Measurements from ENCODE around the gene NOD2. TPM values are rescaled to one million over a fixed set of nuclear protein-coding genes. Genes with fewer than 3 reads are reported as not detected.

The NOD2 gene
- total RNA-seq, 1 experiment from 2014 or later = not detected

DNA sequence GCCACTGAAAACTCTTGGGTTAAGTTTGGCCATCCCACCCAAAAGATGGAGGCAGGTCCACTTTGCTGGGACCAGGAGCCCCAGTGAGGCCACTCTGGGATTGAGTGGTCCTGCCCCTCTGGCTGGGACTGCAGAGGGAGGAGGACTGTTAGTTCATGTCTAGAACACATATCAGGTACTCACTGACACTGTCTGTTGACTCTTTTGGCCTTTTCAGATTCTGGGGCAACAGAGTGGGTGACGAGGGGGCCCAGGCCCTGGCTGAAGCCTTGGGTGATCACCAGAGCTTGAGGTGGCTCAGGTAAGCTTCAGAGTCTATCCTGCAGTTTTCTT is 29.0 kb downstream of the NOD2 start:
- ATAC-seq (no peak), DNase-seq (ENCODE audit: low read depth, low spot score) (no peak)
- intact Hi-C loops (cut with micrococcal nuclease; ENCODE audit: unreplicated experiment) = no loop called here
- Histone ChIP-seq H3K36me3 (ENCODE audit: control insufficient read depth, insufficient read depth, low read length) (no peaks in the 10 kb centered on the region), H3K4me3 (ENCODE audit: low read depth in 2 of 2, low read length in 2 of 2) (no peak overlapping the region), H3K9me3 (ENCODE audit: control insufficient read depth, insufficient read depth, low read depth, low read length) (no peaks in the 10 kb centered on the region), H3K4me1 (ENCODE audit: control insufficient read depth, insufficient read depth, low read length) (no peaks in the 10 kb centered on the region), H3K27me3 (ENCODE audit: control insufficient read depth, insufficient read depth, low read length) (no peaks in the 10 kb centered on the region), H3K27ac (ENCODE audit: low read length) (no peak overlapping the region)
- ChIA-PET CTCF (no interaction called here), POLR2A (no interaction called here)
- BruUV-seq (replicated peaks) = no TSS peak
- TF ChIP-seq REST (IDR thresholded peaks at IDR 0.05; ENCODE audit: insufficient read depth in 1 of 2, low read depth in 2 of 2, low read length in 1 of 2) (no peak), POLR2AphosphoS5 (IDR thresholded peaks at IDR 0.05; ENCODE audit: low read depth, low read length) (no peak), SIN3A (IDR thresholded peaks at IDR 0.05; ENCODE audit: borderline replicate concordance, insufficient read depth, low read depth, low read length) (no peak), CTCF (IDR thresholded peaks at IDR 0.05) (no peak), TCF7L2 (IDR thresholded peaks at IDR 0.05; ENCODE audit: low read depth, low read length) (no peak)
- in situ Hi-C loops (cut with HindIII; ENCODE audit: low pct_unique_long_range_greater_than_20kb, low sequenced_read_pairs) = no loop called here

DNA sequence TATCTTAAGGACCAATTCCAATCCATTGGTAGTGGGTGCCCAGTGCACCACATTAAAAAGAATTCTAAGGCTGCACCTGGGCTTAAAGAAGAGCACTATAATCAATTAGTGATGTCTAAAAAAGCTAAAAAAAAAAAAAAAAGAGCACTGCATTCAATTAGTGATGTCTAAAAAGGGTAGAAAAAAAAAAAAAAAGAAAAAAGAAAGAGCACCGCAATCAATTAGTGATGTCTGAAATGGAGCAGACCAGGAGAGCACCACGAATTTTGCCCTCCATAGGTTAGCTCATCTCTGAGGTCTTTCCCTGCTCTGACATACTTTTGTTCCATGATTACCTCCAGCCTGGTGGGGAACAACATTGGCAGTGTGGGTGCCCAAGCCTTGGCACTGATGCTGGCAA is 29.6 kb downstream of the NOD2 start:
- POLR2A ChIA-PET = no interaction called here
- intact Hi-C loops (cut with micrococcal nuclease; ENCODE audit: unreplicated experiment) = no loop called here
- Histone ChIP-seq H3K27ac (ENCODE audit: low read length) (no peak overlapping the region), H3K36me3 (ENCODE audit: control insufficient read depth, insufficient read depth, low read length) (no peaks in the 10 kb centered on the region), H3K27me3 (ENCODE audit: control insufficient read depth, insufficient read depth, low read length) (no peaks in the 10 kb centered on the region), H3K9me3 (ENCODE audit: control insufficient read depth, insufficient read depth, low read depth, low read length) (no peaks in the 10 kb centered on the region), H3K4me1 (ENCODE audit: control insufficient read depth, insufficient read depth, low read length) (no peaks in the 10 kb centered on the region), H3K4me3 (ENCODE audit: low read depth in 2 of 2, low read length in 2 of 2) (no peak overlapping the region)
- CTCF ChIA-PET = no interaction called here
- no peak for ATAC-seq
- no peak for TF ChIP-seq CTCF (IDR thresholded peaks at IDR 0.05)
- no peak for TF ChIP-seq TCF7L2 (IDR thresholded peaks at IDR 0.05; ENCODE audit: low read depth, low read length)
- no peak for TF ChIP-seq SIN3A (IDR thresholded peaks at IDR 0.05; ENCODE audit: borderline replicate concordance, insufficient read depth, low read depth, low read length)
- TF ChIP-seq POLR2AphosphoS5 (IDR thresholded peaks at IDR 0.05; ENCODE audit: low read depth, low read length) = no peak
- TF ChIP-seq REST (IDR thresholded peaks at IDR 0.05; ENCODE audit: insufficient read depth in 1 of 2, low read depth in 2 of 2, low read length in 1 of 2) = no peak
- DNase-seq (ENCODE audit: low read depth, low spot score) = no peak
- no TSS peak for BruUV-seq (replicated peaks)
- in situ Hi-C loops (cut with HindIII; ENCODE audit: low pct_unique_long_range_greater_than_20kb, low sequenced_read_pairs) = no loop called here

Data from Panc1 (cell line).